Measurements from ENCODE around the gene CLEC16A.

Gene CLEC16A

DNA sequence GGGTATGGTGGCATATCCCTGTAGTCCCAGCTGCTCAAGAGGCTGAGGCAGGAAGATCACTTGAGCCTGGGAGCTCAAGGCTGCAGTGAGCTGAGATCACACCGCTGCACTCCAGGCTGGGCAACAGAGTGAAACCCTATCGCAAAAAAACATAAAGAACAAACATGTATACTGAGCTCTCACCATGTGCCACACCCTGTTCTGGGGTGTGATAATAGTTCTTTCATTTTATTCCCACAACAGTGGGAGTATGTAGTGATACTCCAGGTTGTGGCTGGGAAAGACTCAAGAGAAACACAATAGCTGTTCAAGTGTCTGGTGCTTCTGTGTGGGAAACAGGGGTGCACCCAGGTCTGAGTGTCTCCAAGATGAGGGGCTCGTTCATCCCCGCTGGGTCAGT, 221.0 kb downstream of the CLEC16A start:
- DNase-seq, result no peak

- no peak for DNase-seq
Measured at GRCh38 chr16:11165894-11166665, 221.7 kb downstream of the CLEC16A start.

GRCh38 chr16:11167581-11167980, 223.2 kb downstream of the CLEC16A start:
- no peak for DNase-seq

GRCh38 chr16:11168386-11169051, 224.2 kb downstream of the CLEC16A start:
- no peak for DNase-seq

GRCh38 chr16:11169641-11170040, 225.3 kb downstream of the CLEC16A start:
- peak; percentile 24 for DNase-seq

DNA sequence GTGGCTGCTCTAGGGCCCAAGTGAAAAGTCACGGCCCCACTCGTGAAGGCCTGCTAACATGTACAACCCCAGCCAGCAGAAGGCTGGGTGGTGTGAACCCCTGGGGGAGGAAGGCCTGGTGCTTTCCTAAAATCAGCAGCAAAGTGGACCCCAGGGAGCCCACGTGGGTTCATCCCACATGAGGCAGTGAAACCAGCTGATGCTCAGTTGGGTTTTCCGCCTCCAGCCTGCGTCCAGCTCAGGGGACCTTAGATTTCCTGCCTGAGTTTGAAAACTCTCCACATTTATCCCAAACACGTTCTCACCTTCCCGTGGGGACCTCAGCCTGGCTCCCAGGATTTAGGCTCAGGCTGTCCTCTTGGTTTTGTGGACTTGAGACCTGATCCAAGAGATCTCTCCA, 225.8 kb downstream of the CLEC16A start:
- DNase-seq, result no peak

DNA sequence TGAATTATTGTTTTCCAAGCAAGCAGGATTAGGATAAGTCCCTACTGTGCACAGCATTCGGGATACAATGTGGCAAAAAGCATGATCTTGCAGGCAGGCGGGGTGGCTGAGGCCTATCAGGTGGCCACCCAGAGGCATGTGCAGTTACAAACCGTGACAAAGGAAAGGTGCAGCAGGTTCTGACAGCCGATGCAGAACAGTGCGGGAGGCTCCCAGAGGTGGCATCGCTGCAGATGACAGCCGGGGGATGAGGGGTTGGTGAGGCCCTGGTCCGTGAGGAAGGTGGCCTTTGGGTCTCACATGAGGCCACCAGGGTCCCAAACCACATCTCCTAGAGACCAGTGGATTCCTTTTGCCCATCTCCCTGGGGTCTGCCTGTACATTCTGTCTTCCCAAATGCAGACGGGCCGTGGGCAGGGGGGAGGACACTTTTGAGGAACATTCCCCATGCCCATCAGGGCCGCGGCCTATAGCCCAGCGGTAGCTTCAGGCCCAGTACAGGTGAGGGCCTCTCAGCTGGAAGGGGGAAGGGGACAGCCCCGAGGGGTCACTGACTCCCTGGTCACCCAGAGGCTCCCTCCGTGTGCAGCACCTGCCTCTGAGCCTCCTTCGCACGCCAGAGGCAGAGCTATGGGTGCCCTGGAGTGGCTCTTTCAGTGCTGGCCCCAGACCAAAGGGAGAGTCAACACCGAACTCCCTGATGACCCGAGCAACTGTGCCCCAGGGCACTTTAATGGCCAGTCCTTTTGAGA, 226.5 kb downstream of the CLEC16A start:
- no peak for DNase-seq

- no peak for DNase-seq
Measured at GRCh38 chr16:11171448-11171709, 227.0 kb downstream of the CLEC16A start.

DNA sequence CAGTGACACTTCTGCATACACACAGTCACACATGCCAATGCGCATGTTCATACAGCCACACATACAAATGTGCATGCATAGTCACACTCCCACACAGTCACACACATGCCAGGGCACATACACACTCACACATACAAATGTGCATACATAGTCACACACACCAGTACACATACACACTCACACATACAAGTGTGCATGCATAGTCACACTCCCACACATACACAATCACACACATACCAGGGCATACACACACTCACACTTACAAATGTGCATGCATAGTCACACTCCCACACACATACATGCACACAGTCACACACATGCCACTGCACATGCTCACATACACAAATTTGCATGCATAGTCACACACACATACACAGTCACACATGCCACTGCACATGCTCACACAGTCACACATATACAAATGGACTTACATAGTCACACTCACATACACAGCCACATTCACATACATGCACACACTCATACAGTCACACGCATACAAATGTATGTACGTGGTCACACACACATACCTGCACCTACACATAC, 227.5 kb downstream of the CLEC16A start:
- DNase-seq, result no peak

DNA sequence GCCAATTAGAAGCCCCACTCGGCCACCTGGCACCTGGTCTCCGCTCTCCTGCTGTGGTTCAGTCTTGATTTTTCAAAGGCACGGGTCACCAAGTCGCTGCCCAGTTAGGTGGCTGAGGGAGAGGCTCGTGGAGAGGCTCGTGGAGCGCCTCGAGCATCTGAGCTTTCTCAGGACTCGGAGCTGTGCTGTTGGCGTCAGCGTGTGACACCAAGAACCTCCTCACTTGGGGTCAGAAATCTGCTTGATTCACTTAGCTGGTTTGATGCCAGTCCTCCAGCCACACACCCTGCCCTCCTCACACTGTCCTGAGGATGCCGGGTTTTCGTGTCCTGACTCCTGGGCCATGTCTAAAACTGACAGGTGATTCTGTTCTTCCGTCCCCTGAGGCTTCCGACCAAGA, 229.1 kb downstream of the CLEC16A start:
- no peak for DNase-seq

GRCh38 chr16:11174141-11174540, 229.8 kb downstream of the CLEC16A start:
- DNase-seq, result no peak

GRCh38 chr16:11175106-11175786, 230.9 kb downstream of the CLEC16A start:
- DNase-seq, result peak; percentile 3

- DNase-seq, result no peak
Measured at GRCh38 chr16:11175787-11176341, 231.5 kb downstream of the CLEC16A start.

DNA sequence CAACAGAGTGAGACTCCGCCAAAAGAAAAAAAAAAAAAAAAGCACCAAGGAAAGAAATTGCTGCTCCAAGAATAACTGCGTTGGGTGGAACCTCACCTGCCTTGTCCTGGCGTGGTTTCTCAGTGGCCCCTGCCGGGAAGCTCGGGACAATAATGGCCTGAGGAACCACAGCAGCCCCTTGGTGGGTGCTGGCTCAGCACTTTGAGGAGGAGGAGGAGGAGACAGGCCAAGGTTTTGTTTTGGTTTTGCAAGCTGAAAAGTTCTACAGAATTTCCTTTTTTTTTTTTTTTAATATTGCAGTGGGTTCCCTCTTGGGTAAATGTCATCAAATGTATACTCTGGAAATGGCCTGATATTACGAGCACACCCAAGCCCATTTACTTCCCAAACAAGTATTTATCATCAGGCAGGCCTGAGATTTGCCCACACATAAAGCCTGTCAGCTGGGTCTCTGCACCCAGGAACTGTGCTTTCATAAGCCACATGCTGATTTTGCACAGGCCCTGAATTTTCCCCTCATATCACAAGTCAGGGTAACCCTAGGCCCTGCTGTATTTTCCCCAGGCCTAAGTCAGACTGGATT, 233.3 kb downstream of the CLEC16A start:
- DNase-seq, result no peak

- no peak for DNase-seq
Measured at GRCh38 chr16:11178424-11178823, 234.1 kb downstream of the CLEC16A start.

- no peak for DNase-seq
Measured at GRCh38 chr16:11179574-11179973, 235.2 kb downstream of the CLEC16A start.

GRCh38 chr16:11180489-11180888, 236.1 kb downstream of the CLEC16A start:
- DNase-seq, result no peak

DNA sequence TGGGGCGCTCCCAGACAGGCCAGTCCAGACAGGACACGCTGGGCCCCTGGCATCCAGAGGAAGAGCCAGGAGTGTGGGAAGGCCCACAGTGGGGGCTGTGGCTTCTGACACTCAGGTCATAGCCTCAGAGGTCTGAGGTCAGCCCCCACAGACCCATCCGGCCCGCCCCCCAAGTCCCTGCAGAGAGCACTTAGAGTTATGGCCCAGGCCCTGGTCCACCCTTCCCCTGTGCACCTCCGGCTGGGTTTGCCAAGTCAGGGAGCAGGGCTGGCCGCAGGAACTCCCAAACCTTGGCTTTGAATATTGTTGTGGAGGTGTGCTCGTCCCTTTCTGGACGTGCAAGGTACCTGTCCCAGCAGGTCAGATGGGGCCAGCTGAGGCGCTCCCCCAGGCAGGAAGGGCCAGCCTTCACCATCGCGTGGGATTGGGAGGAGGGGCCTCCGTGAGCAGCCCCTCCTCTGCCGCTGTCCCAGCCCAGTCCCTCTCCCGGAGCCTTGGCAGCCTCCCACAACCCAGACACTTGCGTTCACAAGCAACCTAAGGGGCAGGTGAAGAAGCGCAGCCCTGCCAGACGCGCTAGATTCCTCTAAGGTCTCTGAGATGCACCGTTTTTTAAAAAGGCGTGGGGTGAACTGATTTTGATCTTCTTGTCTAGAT, 237.0 kb downstream of the CLEC16A start:
- no peak for DNase-seq

DNA sequence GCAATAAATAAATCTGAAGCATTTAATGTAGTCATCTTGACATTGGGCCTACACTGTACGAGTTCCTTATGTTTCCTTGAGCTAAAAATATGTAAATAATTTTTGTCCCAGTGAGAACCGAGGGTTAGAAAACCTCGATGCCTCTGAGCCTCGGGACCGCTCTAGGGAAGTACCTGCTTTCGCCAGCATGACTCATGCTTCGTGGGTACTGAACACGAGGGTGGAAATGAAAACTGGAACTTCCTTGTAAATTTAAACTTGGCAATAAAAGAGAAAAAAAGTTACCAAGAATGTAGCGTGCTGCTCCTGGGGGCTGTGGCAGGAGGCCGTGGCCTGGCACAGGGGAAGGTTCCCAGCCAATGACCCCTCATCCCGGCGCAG, 237.5 kb downstream of the CLEC16A start:
- no peak for DNase-seq

DNA sequence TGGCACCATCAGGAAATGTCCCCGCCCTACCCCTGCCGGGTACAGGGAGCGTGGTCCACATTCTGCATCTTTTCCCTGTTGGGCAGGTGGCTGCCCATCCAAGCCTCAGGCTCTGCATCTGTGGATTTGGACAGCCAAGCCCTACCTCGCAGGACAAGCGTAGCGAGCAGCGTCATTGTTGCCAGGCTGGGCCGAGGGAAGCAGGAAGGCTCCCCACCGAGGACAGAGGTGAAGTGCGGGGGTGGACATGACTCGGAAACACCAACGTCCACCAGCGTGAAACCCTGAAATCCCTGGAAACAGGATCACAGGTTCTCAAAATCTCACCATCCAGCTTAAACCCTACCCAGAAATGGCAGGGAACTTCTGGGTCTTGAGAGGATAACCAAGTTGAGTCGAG, 238.0 kb downstream of the CLEC16A start:
- no peak for DNase-seq

DNA sequence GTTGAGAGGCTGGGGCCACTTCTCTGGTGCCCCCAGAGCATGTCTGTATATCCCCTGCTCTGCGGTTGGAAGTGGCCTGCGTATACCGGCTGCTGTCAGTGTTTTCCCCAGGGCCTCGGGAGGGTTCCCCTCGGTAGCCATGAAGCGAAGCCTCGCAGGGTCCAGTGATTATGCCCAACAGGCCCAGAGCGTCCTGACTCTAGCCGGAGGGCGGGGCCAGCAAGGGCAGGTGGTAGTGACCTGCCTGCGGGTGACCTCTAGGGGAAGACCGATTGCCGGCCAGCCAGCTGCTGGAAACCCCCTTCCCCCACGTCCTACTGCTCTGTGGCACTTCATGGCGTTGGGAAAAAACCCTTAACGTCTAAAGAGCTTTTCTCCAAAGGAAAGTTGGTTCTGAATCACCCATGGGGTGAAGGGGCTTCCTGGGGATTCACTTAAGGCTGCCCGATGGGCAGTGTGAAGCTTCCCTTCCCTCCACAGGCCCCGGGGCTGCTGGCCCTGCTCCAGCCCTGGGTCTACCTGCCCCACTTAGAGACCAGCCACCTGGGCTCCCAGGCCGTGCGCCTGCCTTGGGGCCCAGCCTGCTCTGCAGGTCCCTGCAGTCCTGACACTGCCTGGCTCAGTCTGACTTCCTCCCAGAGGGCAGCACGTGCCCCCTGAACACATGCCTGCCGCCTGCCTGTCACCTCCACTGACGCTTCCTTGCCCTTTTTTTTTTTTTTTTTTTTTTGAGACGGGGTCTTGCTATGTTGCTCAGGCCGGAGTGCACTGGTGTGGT, 238.9 kb downstream of the CLEC16A start:
- no peak for DNase-seq

Data from DMS79 treated with DMSO at 0.1 percent for 48 hours (cell line).